B cell (primary cell): ENCODE measurements around the gene COLGALT1. TPM values are rescaled to one million over a fixed set of nuclear protein-coding genes. Genes with fewer than 3 reads are reported as not detected.

ENCODE experiments used
- ATAC-seq: fragments of 200-7000 bp; cut with Tn5 transposase; one replicate; pipeline ENCODE4 v1.10.0; 2021; ENCODE audit warnings: low read depth, mild to moderate bottlenecking, moderate number of reproducible peaks, moderate library complexity
- CTCF ChIA-PET: fragments of 350-600 bp; sonication (Branson Sonifier 250); formaldehyde crosslinking; loops from one replicate; lab custom pipeline; 2021; ENCODE audit warnings: antibody characterized with exemption, inconsistent platforms; lab: Charles Lee
- POLR2A ChIA-PET: fragments of 350-600 bp; sonication (Branson Sonifier 250); formaldehyde crosslinking; loops from one replicate; lab custom pipeline; 2021; ENCODE audit warnings: antibody characterized with exemption; lab: Charles Lee
- DNase-seq: peaks from one replicate; pipeline ENCODE4 v3.0.0; 2013
- H2AFZ ChIP-seq: 2 replicates; pipeline ENCODE4 v1.6.1; 2012; ENCODE audit warnings: mild to moderate bottlenecking, low read depth, low read length; ENCODE audit not compliant: insufficient read depth, poor library complexity, severe bottlenecking
- H3K27ac ChIP-seq, 2 donors: 1 replicate in 1 of 2; 2 replicates in 1 of 2; pipeline ENCODE4 v1.5.1; 2012 to 2013; ENCODE audit warnings: low read length in 2 of 2, mild to moderate bottlenecking in 2 of 2, moderate library complexity in 1 of 2
- H3K27me3 ChIP-seq, 4 experiments: fragments of 200-600 bp in 1 of 4; sonication (generic) in 1 of 4; replicated peaks in 1 of 4; 1 replicate in 2 of 4; 2 replicates in 2 of 4; pipeline versions ENCODE4 v1.6.1 to v1.7.0; 2013 to 2016; ENCODE audit warnings: low read length in 3 of 4, mild to moderate bottlenecking in 2 of 4, mixed read lengths in 1 of 4, moderate library complexity in 1 of 4; ENCODE audit not compliant: insufficient read depth in 4 of 4, control insufficient read depth in 3 of 4; ENCODE audit errors: control extremely low read depth in 1 of 4
- H3K36me3 ChIP-seq, 2 experiments: replicated peaks in 1 of 2; 1 replicate in 1 of 2; 2 replicates in 1 of 2; pipeline versions ENCODE4 v1.6.1 to v1.7.1; 2013; ENCODE audit warnings: low read length in 1 of 2; ENCODE audit not compliant: insufficient read depth in 2 of 2, control insufficient read depth in 1 of 2; ENCODE audit errors: control extremely low read depth in 1 of 2, extremely low read depth in 1 of 2
- H3K4me1 ChIP-seq, 2 donors: fragments of 200-600 bp in 1 of 2; sonication (generic) in 1 of 2; 1 replicate in 1 of 2; 2 replicates in 1 of 2; pipeline versions ENCODE4 v1.5.1 to v1.6.1; 2013 to 2017; ENCODE audit warnings: low read length in 2 of 2; ENCODE audit not compliant: control insufficient read depth in 2 of 2, insufficient read depth in 2 of 2
- H3K4me2 ChIP-seq: replicated peaks from 2 replicates; pipeline ENCODE3; 2012; ENCODE audit warnings: mild to moderate bottlenecking, low read depth, low read length; ENCODE audit not compliant: poor library complexity, severe bottlenecking
- H3K4me3 ChIP-seq, 5 experiments: fragments of 200-600 bp in 1 of 5; sonication (generic) in 1 of 5; 1 replicate in 3 of 5; 2 replicates in 2 of 5; pipeline versions ENCODE4 v1.5.1 to v1.7.0; 2011 to 2016; ENCODE audit warnings: low read length in 4 of 5, mild to moderate bottlenecking in 4 of 5, low read depth in 2 of 5, control low read depth in 1 of 5, moderate library complexity in 1 of 5; ENCODE audit not compliant: insufficient read depth in 1 of 5; ENCODE audit errors: control extremely low read depth in 1 of 5, extremely low read depth in 1 of 5
- H3K79me2 ChIP-seq: fragments of 200-600 bp; sonication (generic); one replicate; pipeline ENCODE4 v1.6.0; 2016; ENCODE audit warnings: low read length; ENCODE audit not compliant: control insufficient read depth, insufficient read depth
- H3K9ac ChIP-seq: fragments of 200-600 bp; sonication (generic); 2 replicates; pipeline ENCODE4 v1.6.1; 2017; ENCODE audit warnings: mild to moderate bottlenecking, low read length, moderate library complexity
- H3K9me3 ChIP-seq, 3 donors: one replicate each; pipeline versions ENCODE4 v1.6.1 to v1.7.1; 2013; ENCODE audit warnings: low read length in 2 of 3; ENCODE audit not compliant: control insufficient read depth in 2 of 3, insufficient read depth in 1 of 3; ENCODE audit errors: control extremely low read depth in 1 of 3
- H4K20me1 ChIP-seq: 2 replicates; pipeline ENCODE4 v1.6.0; 2012; ENCODE audit warnings: mild to moderate bottlenecking, low read length; ENCODE audit not compliant: insufficient read depth, control insufficient read depth, poor library complexity, severe bottlenecking
- H3K27ac Mint-ChIP-seq: one replicate; pipeline ENCODE4 v1.8.0; 2021; ENCODE audit warnings: mixed read lengths
- H3K27me3 Mint-ChIP-seq: one replicate; pipeline ENCODE4 v1.8.0; 2021; ENCODE audit warnings: mixed read lengths
- H3K4me1 Mint-ChIP-seq: one replicate; pipeline ENCODE4 v1.8.0; 2021; ENCODE audit warnings: mixed read lengths
- H3K4me3 Mint-ChIP-seq: one replicate; pipeline ENCODE4 v1.8.0; 2021; ENCODE audit warnings: mixed read lengths
- H3K9me3 Mint-ChIP-seq: one replicate; pipeline ENCODE4 v1.8.0; 2022; ENCODE audit warnings: mixed read lengths; ENCODE audit not compliant: insufficient read depth
- CTCF ChIP-seq: fragments of 200-600 bp; IDR thresholded peaks from one replicate; pipeline ENCODE4 v1.8.0; 2022; ENCODE audit warnings: antibody characterized with exemption, mild to moderate bottlenecking
- EZH2 ChIP-seq: IDR thresholded peaks from 2 replicates; pipeline ENCODE4 v1.6.1; 2012; ENCODE audit warnings: borderline replicate concordance, low read depth, mild to moderate bottlenecking, moderate library complexity, low read length; ENCODE audit not compliant: insufficient read depth, poor library complexity, severe bottlenecking
- WGBS: methylation state at CpG from one replicate; pipeline ENCODE4 v1.1.5; 2013; ENCODE audit warnings: missing lambda C conversion rate; ENCODE audit not compliant: insufficient coverage; 5-methylcytosine and 5-hydroxymethylcytosine counted together
- intact Hi-C: fragments of 100-400 bp; cut with micrococcal nuclease; formaldehyde crosslinking; loops from one replicate; pipeline ENCODE4 v1.10.0; 2022
- polyA plus RNA-seq: library from polyadenylated mRNA; depleted of rRNA; stranded (reverse); fragments of >200 nt; gene quantifications from 2 replicates; pipeline ENCODE4 v1.2.3, GENCODE V29; 2012
- total RNA-seq, 2 donors: library from RNA; stranded (reverse); fragments of 120-200 nt in 1 of 2; gene quantifications; 1 replicate in 1 of 2; 2 replicates in 1 of 2; pipeline versions ENCODE4 v1.2.3 to v1.2.4, GENCODE V29; 2013 to 2022

Gene COLGALT1
- total and polyA plus RNA-seq, 2 donors (not counting 1 experiment from before 2014, with no cell fraction given): 108 to 126 TPM

DNA sequence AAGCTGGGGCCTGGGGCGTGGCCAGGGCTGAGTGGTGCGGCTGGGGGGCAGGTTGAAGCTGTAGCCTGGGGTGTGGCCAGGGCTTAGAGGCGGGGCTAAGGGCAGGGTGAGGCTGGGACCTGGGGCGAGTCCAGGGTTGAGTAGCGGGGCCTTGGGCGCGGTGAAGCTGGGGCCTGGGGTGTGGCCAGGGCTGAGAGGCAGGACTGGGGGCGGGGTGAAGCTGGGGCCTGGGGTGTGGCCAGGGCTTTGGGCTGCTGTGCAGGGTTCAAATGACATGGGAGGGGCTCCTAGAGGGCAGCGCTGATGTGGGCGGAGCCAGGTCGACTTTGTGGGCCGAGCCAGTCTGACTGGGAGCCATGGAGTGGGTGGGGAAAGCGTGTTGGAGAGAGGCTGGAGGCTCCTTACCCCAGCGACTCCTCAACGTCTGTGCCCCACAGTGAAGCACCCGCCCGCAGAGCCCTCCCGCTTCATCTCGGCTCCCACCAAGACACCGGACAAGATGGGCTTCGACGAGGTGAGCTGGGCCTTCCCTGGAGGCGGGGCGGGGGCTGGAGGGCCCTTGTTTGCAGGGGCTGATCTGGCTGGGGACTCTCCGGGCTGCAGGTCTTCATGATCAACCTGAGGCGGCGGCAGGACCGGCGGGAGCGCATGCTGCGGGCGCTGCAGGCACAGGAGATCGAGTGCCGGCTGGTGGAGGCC, 21.5 kb downstream of the COLGALT1 start:
- H4K20me1 ChIP-seq: peaks cover 43% of the 10 kb centered on the region
- H3K27me3 Mint-ChIP-seq: no peaks in the 10 kb centered on the region
- H3K79me2 ChIP-seq: peaks cover 4% of the 10 kb centered on the region
- intact Hi-C loops: no loop called here
- H3K4me1 Mint-ChIP-seq: peaks cover 13% of the 10 kb centered on the region
- H3K4me2 ChIP-seq: no peak overlapping the region
- no peak overlapping the region for H3K9ac ChIP-seq
- ChIA-PET CTCF (interaction anchor here (6.5 kb wide), 1 partner anchor 80 kb away, joined by 79 read pairs; no protein-coding TSS in a partner anchor), POLR2A (no interaction called here)
- H3K36me3 ChIP-seq: peaks cover 2 to 60% of the 10 kb centered on the region in 2 experiments
- no peak overlapping the region for H3K27ac Mint-ChIP-seq
- TF ChIP-seq EZH2 (no peak), CTCF (no peak)
- DNase-seq (no peak), ATAC-seq (no peak)
- H3K4me1 ChIP-seq: no peaks in the 10 kb centered on the region
- no peaks in the 10 kb centered on the region for H3K9me3 ChIP-seq
- no peak overlapping the region for H3K27ac ChIP-seq
- 96% methylated on average over 34 of the region's 34 CpGs for WGBS
- H2AFZ ChIP-seq: no peak overlapping the region
- no peak overlapping the region for H3K4me3 Mint-ChIP-seq
- H3K4me3 ChIP-seq: no peak overlapping the region
- no peaks in the 10 kb centered on the region for H3K27me3 ChIP-seq
- no peaks in the 10 kb centered on the region for H3K9me3 Mint-ChIP-seq

GRCh38 chr19:17577457-17578097, 22.1 kb downstream of the COLGALT1 start:
- H3K27me3 Mint-ChIP-seq: no peaks in the 10 kb centered on the region
- no peaks in the 10 kb centered on the region for H3K27me3 ChIP-seq
- ATAC-seq (no peak), DNase-seq (no peak)
- TF ChIP-seq CTCF (no peak), EZH2 (no peak)
- WGBS: 93% methylated on average over 22 of the region's 22 CpGs
- H2AFZ ChIP-seq: no peak overlapping the region
- H3K4me3 Mint-ChIP-seq: no peak overlapping the region
- H3K4me2 ChIP-seq: no peak overlapping the region
- H4K20me1 ChIP-seq: peaks cover 43% of the 10 kb centered on the region
- no peak overlapping the region for H3K9ac ChIP-seq
- CTCF ChIA-PET: interaction anchor here (6.5 kb wide), 1 partner anchor 81 kb away, joined by 79 read pairs; no protein-coding TSS in a partner anchor
- H3K27ac Mint-ChIP-seq: no peak overlapping the region
- H3K4me1 ChIP-seq: peaks cover 0 to 4% of the 10 kb centered on the region in 2 donors
- peaks cover 0 to 57% of the 10 kb centered on the region in 2 experiments for H3K36me3 ChIP-seq
- peaks cover 4% of the 10 kb centered on the region for H3K79me2 ChIP-seq
- H3K27ac ChIP-seq: no peak overlapping the region
- peaks cover 18% of the 10 kb centered on the region for H3K4me1 Mint-ChIP-seq
- no peak overlapping the region for H3K4me3 ChIP-seq
- POLR2A ChIA-PET: no interaction called here
- H3K9me3 Mint-ChIP-seq: no peaks in the 10 kb centered on the region
- H3K9me3 ChIP-seq: no peaks in the 10 kb centered on the region
- intact Hi-C loops: no loop called here
